Activated CD4-positive, alpha-beta T cell treated with anti-CD3 and anti-CD28 coated beads, Interleukin-10, Interleukin-2, amounts not matched to agents 100 ng/mL and 50 ng/mL, durations not matched to agents 16 hours and 8 hours (primary cell): ENCODE measurements around the gene ACER3.
"Not testable (repeated sequence)": the region's sequence is repeated elsewhere in the genome, so short reads cannot be mapped to it uniquely, and the experiment has no call there.

ENCODE experiments used
- DNase-seq: peaks from one replicate; pipeline ENCODE4 v3.0.0-alpha.2; 2020

Gene ACER3

DNA sequence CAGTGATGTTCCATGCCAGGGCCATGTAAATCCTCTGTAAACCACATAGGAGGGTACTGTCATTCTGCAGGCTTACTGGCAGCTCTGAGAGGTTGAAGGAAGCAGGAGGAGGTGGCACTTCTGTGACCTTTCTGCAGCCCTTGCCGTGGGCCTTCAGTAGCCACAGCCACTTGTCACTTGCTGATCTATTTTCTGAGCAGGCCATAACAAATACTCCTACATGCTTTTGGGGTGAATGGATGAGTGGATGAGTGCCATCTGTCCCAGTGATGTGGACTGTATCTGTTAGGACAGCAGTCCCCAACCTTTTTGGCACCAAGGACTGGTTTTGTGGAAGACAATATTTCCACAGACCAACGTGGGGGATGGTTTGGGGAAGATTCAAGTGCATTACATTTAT lies 183.6 kb downstream of the ACER3 start:
- DNase-seq, result no peak

DNA sequence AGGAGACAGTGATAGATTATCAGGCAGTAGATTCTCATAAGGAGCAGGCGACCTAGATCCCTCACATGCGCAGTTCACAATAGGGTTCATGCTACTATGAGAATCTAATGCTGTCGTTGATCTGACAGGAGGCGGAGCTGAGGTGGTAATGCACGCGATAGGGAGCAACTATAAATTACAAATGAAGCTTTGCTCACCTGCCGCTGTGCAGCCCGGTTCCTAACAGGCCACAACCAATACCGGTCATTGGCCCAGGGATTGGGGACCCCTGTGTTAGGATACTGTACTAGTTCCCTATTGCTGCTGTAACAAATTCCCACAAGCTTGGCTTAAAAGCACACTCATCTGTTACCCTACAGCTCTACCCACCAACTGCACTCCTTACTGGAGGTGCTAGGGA lies 184.2 kb downstream of the ACER3 start:
- DNase-seq, result no peak

DNA sequence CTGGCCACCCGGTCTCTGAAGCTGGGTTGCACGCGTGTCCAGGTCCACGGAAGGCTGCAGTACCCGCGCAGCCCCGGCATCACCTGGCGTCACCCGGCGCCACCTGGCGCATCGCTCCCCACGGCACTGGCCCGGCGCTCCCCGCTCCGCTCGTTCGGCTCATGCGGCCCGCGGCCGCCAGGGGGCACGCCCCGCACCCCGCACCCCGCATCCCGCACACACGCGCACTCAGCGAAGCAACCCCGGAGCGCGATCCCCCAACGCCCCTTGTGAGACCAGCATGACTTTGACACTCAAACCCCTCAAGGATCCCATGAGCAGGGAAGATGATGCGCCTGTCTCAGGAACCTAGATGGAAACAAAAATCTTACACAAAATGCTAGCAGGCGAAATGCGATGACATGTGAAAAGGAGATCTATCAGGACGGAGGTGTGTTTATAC lies 185.4 kb downstream of the ACER3 start:
- DNase-seq, result peak; percentile 61

DNA sequence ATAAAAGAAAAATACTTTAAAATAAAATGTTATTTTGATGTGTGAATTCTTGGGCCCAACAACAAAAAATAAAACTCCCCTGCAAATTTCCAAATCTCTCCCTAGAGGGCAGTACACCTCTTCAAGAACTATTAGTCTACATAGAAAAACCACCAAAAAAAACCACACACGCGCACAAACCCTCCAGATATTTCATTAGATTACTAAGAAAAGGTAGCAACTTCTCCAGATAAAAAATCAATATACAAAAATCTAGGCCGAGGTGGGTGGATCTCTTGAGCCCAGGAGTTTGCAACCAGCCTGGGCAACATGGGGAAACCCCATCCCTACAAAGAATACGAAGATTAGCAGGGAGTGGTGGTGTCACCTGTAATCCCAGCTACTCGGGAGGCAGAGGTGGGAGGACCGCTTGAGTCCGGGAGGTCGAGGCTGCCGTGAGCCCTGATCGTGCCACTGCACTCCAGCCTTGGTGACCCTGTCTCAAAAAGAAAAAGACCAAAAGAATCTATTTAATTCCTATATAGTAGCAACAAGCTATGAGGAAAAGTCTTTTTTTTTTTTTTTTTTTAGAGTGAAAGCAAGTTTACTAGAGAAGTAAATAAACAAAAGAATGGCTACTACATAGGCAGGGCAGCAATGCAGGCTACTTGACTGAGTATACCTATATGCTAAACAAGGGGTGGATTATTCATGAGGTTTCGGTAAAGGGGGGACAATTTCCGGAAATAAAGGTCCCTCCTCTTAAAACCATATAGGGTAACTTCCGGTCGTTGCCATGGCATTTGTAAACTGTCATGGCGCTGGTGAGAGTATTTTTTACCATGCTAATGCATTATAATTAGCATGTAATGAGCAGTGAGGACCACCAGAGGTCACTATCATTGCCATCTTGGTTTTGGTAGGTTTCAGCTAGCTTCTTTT lies 186.5 kb downstream of the ACER3 start:
- DNase-seq, result peak; percentile 91

DNA sequence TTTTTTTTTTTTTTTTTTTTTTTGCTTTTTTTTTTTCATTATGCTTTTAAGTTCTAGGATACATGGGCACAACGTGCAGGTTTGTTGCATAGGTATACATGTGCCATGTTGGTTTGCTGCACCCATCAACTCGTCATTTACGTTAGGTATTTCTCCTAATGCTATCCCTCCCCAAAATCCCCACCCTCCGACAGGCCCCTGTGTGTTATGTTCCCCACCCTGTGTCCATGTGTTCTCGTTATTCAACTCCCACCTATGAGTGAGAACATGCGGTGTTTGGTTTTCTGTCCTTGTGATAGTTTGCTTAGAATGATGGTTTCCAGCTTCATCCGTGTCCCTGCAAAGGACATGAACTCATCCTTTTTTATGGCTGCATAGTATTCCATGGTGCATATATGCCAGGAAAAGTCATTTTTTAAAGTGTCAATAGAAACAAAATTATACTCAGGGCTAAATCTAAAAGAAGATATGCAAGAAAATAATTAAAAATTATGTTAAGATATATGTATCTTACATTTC lies 187.3 kb downstream of the ACER3 start:
- not testable (repeated sequence) for DNase-seq

DNA sequence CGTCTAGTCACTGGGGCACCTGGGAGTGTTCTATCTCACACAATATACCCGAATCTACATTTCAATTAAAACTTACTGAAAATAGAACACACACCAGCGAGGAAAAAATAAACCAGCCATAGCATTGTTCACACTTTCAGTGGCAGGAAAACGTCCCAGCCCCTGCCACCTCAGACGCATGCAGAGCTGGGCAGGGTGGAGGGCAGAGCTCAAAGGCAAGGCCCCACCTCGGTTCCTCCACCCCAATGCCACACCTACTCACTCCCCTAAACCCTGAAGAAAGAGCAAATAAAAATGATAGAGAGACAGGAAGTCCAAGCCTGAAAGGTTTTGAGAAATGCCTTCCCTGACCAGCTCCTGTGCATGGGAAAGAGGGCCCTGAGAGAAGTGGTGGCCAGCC lies 188.3 kb downstream of the ACER3 start:
- DNase-seq, result no peak

DNA sequence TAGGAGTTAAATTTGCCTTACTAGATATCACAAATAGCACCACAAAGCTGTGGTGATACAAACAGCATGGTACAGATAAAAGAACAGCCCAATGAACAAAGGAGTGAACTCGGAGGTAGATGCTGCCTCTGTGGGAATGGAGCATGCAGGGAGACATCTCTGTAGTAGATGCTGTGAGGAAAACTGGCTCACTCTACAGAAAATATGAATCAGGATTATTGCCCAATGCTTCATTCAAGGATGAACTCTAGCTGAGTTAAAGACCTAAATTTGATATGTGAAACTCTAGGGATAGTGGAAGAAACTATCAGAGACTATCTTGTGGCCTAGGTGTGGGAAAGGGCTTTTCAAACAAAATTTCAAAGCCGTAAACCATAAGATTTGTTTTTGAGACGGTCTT lies 190.8 kb downstream of the ACER3 start:
- no peak for DNase-seq

DNA sequence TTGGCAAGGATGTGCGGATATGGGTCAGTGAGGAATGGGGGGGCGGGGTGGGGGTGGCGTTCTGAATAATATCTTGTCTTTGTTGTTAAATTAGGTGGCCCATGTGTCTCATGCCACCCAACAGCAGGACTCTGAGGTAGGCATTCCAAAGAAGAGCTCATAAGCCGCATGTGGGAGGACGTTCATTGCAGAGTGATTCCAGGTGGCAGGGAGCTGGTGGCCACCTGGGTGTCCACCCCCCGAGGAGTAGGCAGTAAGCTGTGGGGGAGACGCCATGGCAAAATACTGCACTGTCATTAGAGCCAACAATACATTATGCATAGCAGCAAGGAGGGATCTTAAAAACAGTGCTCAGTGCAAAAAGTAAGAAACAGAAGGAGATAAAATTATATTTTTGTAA lies 191.8 kb downstream of the ACER3 start:
- no peak for DNase-seq

DNA sequence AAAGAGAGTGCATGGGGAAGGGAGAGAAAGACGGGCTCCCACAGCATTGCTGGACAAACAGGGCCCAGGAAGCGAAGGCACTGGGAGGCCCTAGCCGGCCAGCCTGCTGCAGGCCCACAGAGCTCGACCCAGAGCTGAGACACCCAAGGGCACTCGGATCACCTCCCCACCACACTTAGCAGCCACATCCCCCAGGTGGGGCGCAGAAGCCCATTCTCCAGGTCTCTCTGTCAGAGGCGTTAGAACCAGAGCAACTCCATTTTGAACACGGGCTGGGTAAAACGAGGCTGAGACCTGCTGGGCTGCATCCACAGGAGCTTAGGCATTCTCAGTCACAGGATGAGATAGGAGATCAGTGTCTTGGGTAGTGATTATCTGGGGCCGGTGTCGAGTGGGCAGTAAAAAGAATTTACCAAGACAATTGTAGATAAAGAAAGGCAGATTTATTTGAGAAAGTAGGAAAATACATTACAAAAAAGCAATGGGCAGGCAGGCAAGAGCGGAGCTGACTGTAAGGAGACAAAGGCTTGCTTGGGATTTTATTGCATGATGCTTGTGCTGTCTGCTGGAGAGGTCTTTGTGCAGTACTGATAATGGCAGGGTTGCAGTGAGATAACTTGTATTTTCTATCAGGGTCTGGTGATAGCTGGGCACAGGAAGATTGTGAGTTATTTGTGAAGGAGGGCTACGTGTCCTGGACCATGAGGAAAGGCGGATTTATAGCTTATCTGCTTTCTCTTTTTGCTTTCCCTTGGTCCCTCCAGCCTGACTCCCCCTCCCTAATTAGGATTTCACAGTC lies 192.7 kb downstream of the ACER3 start:
- DNase-seq, result no peak

DNA sequence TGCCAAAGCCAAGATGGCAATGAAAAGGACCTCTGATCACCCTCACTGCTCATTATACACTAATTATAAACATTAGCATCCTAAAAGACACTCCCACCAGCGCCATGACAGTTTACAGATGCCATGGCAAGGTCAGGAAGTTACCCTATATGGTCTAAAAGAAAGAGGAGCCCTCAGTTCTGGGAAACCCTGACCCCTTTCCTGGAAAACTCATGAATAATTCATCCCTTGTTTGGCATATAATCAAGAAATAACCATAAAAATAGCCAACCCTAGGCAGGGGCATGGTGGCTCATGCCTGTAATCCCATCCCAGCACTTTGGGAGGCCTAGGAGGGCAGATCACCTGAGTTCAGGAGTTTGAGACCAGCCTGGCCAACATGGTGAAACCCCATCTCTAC lies 193.4 kb downstream of the ACER3 start:
- no peak for DNase-seq

DNA sequence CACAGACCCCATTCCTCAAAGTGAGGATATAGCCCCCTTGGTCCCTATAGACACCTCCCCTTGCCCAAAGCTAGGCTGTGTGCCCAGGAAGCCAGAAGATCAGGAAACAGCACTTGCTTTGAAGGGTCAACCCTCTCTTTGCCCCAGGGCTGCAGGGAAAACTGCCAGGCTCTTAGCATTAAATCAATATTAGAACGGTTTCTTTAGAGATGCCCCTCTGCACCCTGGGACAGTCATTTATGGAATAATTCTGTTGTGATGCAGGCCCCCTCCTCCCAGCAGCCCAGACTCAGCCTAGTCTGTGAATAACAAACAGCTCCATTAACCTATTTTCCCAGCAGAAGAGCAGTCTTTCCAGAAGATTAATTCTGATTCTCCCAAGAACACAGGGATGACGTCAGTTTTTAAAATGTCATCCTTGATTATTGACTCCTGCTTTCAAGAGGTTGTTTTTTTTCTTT lies 194.4 kb downstream of the ACER3 start:
- DNase-seq, result no peak

DNA sequence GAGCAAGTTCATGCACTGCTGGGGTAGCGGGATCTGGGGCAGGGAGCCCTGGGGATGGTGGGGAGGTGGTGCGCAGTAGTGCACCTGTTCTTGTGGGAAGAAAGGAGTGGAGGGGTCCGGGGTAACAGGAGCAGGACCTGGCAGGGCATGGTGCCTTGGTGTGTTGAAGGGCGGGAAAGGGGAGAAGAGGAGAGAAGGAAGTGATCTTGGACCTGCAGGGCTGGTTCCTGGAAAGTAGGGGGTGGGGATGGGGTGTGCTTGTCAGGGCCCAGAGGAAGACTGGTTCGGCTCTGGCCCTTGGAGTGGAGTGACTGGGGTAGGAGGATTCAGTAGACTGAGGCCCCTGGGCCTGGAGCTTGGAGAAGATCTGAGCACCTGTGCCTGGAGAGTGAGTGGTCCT lies 195.2 kb downstream of the ACER3 start:
- DNase-seq, result no peak

DNA sequence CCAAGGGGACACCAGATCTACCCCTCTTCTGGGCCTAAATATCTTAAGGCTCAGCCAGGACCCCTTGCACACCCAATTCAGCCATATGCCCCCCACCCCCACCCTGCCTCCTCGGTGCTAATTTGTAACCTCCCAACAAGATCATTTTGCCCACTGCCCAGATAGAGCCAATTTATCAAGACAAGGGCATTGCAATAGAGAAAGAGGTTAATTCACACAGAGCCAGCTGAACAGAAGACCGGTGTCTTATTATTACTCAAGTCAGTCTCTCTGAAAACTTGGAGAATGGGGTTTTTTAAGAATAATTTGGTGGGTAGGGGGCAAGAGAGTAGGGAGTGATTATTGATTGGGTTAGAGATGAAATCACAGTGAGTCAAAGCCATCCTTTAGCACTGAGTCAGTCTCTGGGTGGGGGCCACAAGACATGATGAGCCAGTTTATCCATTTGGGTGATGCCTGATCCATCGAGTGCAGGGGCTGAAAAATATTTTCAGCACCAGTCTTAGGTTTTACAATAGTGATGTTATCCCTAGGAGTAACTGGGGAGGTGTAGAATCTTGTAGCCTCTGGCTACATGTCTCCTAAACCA lies 196.2 kb downstream of the ACER3 start:
- DNase-seq, result no peak

DNA sequence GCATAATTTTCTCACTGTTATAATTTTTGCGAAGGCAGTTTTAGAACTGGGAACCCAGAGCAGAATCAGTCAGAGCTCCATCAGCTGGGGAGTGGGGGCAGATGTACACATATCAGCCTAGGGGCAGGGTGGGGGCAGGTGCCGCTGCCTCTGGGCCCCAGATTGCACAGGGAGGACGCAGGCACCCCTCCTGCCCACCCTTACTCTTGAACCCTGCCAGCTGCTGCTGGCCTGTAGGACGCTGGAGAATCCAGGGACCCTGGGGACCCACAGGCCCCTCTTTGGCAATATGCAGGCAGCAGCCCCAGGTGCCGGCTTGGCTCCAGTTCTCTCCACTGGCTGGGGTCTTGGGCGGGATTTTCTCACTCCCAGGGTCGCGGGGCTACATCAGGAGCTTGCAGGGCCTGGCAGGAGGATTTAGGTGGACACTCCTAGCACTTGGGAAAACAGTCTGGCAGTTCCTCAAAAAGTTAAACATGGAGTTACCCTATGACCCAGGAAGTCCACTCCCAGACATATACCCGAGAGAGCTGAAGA lies 197.3 kb downstream of the ACER3 start:
- DNase-seq, result no peak

DNA sequence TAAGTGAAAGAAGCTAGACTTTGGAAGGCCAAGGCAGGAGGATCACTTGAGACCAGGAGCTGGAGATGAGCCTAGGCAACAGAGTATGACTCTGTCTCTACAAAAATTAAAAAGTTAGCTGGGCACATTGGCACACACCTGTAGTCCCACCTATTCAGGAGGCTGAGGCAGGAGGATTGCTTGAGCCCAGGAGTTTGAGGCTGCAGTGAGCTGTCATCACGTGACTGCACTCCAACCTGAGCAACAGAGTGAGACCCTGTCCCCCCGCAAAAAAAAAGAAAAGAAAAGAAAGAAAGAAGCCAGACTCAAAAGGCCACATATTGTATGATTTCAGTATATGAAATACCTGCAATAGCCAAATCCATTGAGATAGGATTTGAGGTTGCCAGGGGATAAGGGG lies 198.2 kb downstream of the ACER3 start:
- DNase-seq, result no peak

DNA sequence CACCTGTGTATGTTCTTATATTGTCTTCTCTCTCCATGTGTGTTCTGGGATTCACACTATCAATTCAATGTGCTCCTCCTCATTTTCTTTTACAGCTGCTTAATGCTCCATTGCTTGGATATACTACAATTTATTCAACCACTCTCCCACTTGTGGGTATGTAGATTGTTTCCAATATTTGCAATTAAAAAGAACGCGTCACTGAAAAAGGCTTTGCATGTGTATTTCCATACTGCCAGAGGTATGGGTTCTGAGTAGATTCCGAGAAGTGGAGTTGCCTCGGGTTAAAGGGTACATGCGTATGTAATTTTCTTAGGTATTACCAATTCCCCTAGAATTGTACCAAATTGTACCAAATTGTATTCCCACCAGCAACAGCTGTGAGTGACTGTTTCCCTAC lies 199.1 kb downstream of the ACER3 start:
- DNase-seq, result no peak

DNA sequence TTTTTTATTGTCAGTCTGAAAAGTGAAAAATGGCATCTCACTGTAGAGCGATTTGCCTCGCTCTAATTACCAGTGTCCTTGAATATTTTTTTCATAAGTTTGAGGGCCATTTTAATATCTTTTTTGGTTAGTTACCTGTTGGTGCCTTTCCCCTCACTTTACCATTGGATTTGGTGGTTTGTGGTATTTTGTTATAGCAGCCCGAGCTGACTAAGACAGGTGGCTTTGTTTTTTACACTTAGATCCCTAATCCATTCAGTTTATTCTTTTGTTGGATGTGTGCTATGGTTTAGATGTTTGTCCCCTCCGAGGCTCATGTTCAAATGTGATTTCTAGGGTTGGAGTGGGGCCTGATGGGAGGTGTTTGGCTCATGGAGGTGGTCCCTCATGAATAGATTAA lies 199.5 kb downstream of the ACER3 start:
- no peak for DNase-seq

DNA sequence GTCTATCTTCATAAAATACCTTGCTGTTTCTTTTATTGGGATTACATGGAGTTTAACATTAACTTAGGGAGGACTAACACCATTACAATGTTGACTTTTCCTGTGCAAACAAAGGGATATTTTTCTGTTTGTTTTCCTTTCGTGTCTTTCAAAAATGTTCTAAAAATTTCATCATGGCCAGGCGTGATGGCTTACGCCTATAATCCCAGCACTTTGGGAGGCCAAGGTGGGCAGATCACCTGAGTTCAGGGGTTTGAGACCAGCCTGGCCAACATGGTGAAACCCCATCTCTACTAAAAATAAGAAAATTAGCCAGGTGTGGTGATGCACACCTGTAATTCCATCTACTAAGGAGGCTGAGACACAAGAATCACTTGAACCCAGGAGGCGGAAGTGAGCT lies 200.5 kb downstream of the ACER3 start:
- DNase-seq, result not testable (repeated sequence)

DNA sequence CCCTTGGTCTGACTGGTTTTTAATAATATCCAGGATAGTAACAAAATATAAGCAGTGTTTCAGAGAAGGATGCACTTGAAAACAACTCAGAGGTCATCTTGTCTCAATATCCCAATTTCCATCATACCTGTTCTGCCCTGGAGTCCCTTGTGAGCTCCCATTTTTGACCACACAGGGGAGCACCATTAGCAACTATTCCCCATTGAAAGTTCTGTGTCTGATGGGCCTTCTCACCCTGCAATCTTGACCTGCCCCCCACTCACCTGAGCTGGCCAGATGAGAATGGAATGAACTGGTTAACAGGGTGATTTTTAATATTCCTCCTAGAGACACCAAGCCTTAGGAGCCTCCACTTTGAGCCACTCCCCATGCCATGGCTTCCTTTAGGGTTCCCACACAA lies 202.2 kb downstream of the ACER3 start:
- no peak for DNase-seq

DNA sequence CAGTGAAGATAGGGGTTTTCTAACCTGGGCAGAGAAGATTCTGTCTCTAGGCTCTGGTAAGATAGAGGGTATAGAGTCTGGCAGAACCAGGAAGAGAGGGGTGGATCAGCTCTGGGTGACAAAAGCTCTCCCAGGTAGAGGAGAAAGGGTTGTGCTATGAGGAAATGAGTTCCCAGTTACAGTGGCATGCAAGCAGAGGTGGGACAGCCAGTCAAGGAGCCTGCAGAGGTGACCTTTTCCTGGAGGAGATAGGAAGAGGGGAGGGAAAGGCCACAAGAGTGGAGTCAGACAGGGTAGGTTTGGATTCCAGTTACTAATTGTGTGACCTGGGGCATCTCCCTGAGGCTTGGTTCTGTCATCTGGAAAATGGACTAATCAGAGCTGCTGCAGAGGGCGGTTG lies 202.7 kb downstream of the ACER3 start:
- DNase-seq, result no peak

DNA sequence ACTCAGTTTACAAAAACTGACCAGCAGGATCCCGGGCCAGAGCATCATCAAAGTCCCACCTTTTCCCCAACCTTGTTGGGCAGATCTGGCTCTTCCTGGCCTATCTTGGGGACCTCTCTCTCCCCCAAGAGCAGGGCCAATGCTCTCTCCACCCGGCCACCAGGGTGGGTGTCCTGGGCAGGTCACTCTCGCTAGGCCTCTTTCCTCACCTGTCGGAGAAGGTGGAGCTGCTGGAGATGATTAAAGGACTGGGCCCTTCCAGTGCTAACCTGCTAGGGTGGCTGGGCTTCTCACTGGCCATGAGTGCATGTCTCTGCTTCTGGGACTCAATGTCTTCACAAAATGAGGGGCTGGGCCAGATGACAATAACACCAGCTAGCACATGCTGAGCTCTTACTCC lies 203.1 kb downstream of the ACER3 start:
- no peak for DNase-seq

DNA sequence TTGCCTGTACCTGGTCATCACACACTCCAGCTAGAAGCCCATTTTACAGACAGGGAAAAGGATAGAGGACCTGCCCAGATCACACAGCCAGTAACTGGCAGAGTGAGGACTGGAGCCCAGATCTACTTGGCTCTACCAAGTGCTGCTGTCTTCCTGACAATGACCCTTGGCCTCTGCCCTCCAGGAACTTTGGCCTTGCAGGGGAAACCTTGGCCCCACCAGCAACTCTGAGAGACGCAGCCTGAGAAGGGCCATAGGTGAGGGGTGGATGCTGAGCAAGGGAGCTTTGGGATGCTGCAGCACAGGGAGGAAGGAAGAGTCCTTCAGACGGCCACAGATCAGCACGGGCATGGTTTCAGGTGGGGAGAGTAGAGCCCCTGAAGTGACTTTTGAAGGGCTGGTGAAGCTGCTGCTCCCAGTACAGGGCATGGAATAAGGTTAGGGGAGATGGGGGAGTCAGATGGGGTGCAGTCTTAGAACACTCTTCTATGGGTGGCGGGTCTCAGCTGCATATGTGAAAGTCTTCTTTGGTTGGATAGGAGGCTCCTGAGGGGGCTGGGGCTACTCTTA lies 204.0 kb downstream of the ACER3 start:
- DNase-seq, result no peak

DNA sequence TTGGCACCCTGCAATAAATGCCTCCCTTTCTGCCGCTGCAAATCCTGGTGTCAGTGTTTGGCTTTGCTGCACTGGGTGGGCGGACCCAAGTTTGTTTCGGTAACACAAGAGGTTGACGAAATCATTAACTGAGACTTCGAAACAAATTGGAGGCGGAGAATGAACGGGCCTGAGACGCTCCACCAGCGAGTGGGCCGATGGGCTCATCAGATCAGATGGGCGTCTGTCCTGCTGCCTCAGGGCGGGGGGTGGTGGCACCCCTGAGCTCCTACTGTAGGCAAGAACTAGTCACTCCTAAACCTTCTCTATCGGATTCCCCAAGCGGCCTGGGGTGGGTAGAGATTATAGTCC lies 205.1 kb downstream of the ACER3 start:
- DNase-seq, result no peak
